HepG2 (cell line): ENCODE results near the gene CXCL8. TPM values are rescaled to one million over a fixed set of nuclear protein-coding genes. Genes with fewer than 3 reads are reported as not detected.

Source experiments
- ATAC-seq: fragments of 200-7000 bp; cut with Tn5 transposase; 3 replicates; pipeline ENCODE4 v1.9.1; 2020; ENCODE audit warnings: mild to moderate bottlenecking, moderate library complexity
- BruUV-seq: library from RNA; stranded (reverse); fragments of 400-500 nt; replicated peaks from 2 replicates; lab custom pipeline; 2021; lab: Mats Ljungman, UMichigan
- CTCF ChIA-PET: fragments of 300-600 bp; formaldehyde crosslinking; extraction: SDS; loops from one replicate; lab custom pipeline; 2021; ENCODE audit warnings: low total read pairs, inconsistent platforms, low intra/inter-chr PET ratio; lab: Yijun Ruan, JAX
- POLR2A ChIA-PET: fragments of 350-600 bp; sonication (Branson Sonifier 250); formaldehyde crosslinking; loops from one replicate; lab custom pipeline; 2020; ENCODE audit warnings: antibody characterized with exemption, inconsistent platforms; lab: Yijun Ruan, JAX
- DNase-seq: peaks from one replicate; pipeline ENCODE4 v3.0.0-alpha.2; 2015; ENCODE audit warnings: low spot score
- FAIRE-seq: peaks from 3 replicates; lab custom pipeline; 2011; peaks lifted over from hg19 to GRCh38; lab: Jason Lieb, UNC
- H2AFZ ChIP-seq: one replicate; pipeline ENCODE4 v1.6.1; 2011; ENCODE audit warnings: low read length, inconsistent platforms
- H3K27ac ChIP-seq: fragments of 300-600 bp; 3 replicates; pipeline ENCODE4 v1.8.0; 2011; ENCODE audit warnings: mixed run types, mild to moderate bottlenecking, mixed read lengths, low read length, inconsistent platforms; ENCODE audit not compliant: insufficient read depth; ENCODE audit errors: extremely low read length
- H3K27me3 ChIP-seq, 2 experiments: fragments of 200-600 bp in 1 of 2; 2 replicates in 1 of 2; 3 replicates in 1 of 2; pipeline versions ENCODE4 v1.6.0 to v1.8.0; 2011; ENCODE audit warnings: low read length in 2 of 2, mild to moderate bottlenecking in 2 of 2, moderate library complexity in 2 of 2, inconsistent platforms in 1 of 2; ENCODE audit not compliant: insufficient read depth in 2 of 2, control insufficient read depth in 1 of 2
- H3K36me3 ChIP-seq, 2 experiments: fragments of 200-600 bp in 1 of 2; replicated peaks in 1 of 2; 2 replicates in 1 of 2; 3 replicates in 1 of 2; pipeline versions ENCODE4 v1.5.1 to v1.8.0; 2011; ENCODE audit warnings: low read length in 2 of 2, inconsistent platforms in 1 of 2; ENCODE audit not compliant: insufficient read depth in 2 of 2, control insufficient read depth in 1 of 2
- H3K4me1 ChIP-seq: 2 replicates; pipeline ENCODE4 v1.5.1; 2012; ENCODE audit warnings: low read length, inconsistent platforms; ENCODE audit not compliant: insufficient read depth
- H3K4me2 ChIP-seq: 2 replicates; pipeline ENCODE4 v1.6.0; 2011; ENCODE audit warnings: low read depth, low read length, inconsistent platforms
- H3K4me3 ChIP-seq, 3 experiments: fragments of 200-600 bp in 1 of 3; sonication (generic), shearing (Covaris generic) in 1 of 3; replicated peaks in 1 of 3; 2 replicates each; pipeline ENCODE4 v1.5.1; 2011 to 2016; ENCODE audit warnings: low read length in 3 of 3, inconsistent platforms in 2 of 3, low read depth in 2 of 3, mild to moderate bottlenecking in 2 of 3, control low read depth in 1 of 3, mixed read lengths in 1 of 3; ENCODE audit not compliant: insufficient read depth in 1 of 3
- H3K79me2 ChIP-seq: one replicate; pipeline ENCODE4 v1.6.1; 2011; ENCODE audit warnings: low read length, inconsistent platforms; ENCODE audit not compliant: insufficient read depth
- H3K9ac ChIP-seq: 2 replicates; pipeline ENCODE4 v1.6.0; 2011; ENCODE audit warnings: mild to moderate bottlenecking, low read depth, low read length, inconsistent platforms; ENCODE audit not compliant: insufficient read depth
- H3K9me3 ChIP-seq: 2 replicates; pipeline ENCODE4 v1.5.1; 2012; ENCODE audit warnings: mild to moderate bottlenecking, low read length
- H4K20me1 ChIP-seq: 2 replicates; pipeline ENCODE4 v1.6.0; 2011; ENCODE audit warnings: inconsistent platforms, mild to moderate bottlenecking, low read length, moderate library complexity; ENCODE audit not compliant: insufficient read depth
- ARNT ChIP-seq: fragments of 450-650 bp; IDR thresholded peaks from 2 replicates; pipeline ENCODE4 v1.6.1; 2017
- JARID2 ChIP-seq: sonication (generic); formaldehyde crosslinking; IDR thresholded peaks from 2 replicates; pipeline ENCODE4 v1.8.1; 2023; ENCODE audit warnings: missing genetic modification reagents, inconsistent platforms; ENCODE audit not compliant: insufficient replicate concordance
- NR3C1 ChIP-seq: sonication (generic); formaldehyde crosslinking; IDR thresholded peaks from 2 replicates; pipeline ENCODE4 v1.4.0; 2020; ENCODE audit warnings: missing genetic modification reagents
- RFXANK ChIP-seq: IDR thresholded peaks from 2 replicates; pipeline ENCODE4 v1.6.1; 2016
- RXRA ChIP-seq: sonication (generic); formaldehyde crosslinking; IDR thresholded peaks from 2 replicates; pipeline ENCODE4 v1.5.1; 2020; ENCODE audit warnings: missing genetic modification reagents
- SUZ12 ChIP-seq: fragments of 150-350 bp; IDR thresholded peaks from 2 replicates; pipeline ENCODE4 v1.6.1; 2014; ENCODE audit warnings: low read depth, low read length
- TCF12 ChIP-seq, 2 experiments: fragments of 450-650 bp in 1 of 2; sonication (generic) in 1 of 2; formaldehyde crosslinking in 1 of 2; IDR thresholded peaks; 2 replicates each; pipeline versions ENCODE4 v1.6.1 to v1.8.0; 2017 to 2022; ENCODE audit warnings: antibody characterized with exemption in 1 of 2, mild to moderate bottlenecking in 1 of 2, missing genetic modification reagents in 1 of 2, moderate library complexity in 1 of 2
- ZFP37 ChIP-seq: sonication (generic); formaldehyde crosslinking; IDR thresholded peaks from 2 replicates; pipeline ENCODE4 v1.4.0; 2020; ENCODE audit warnings: missing genetic modification reagents, borderline replicate concordance
- ZNF280B ChIP-seq: sonication (generic); formaldehyde crosslinking; IDR thresholded peaks from 2 replicates; pipeline ENCODE4 v1.5.0; 2020; ENCODE audit warnings: missing genetic modification reagents, mild to moderate bottlenecking, borderline replicate concordance
- ZNF317 ChIP-seq: sonication (generic); formaldehyde crosslinking; IDR thresholded peaks from 2 replicates; pipeline ENCODE4 v1.5.0; 2020; ENCODE audit warnings: mild to moderate bottlenecking, missing genetic modification reagents
- ZNF550 ChIP-seq: sonication (generic); formaldehyde crosslinking; IDR thresholded peaks from 2 replicates; pipeline ENCODE4 v1.4.0; 2020; ENCODE audit warnings: mild to moderate bottlenecking, missing genetic modification reagents, borderline replicate concordance
- ZNF569 ChIP-seq: sonication (generic); formaldehyde crosslinking; IDR thresholded peaks from 2 replicates; pipeline ENCODE4 v1.5.0; 2020; ENCODE audit warnings: mild to moderate bottlenecking, missing genetic modification reagents, moderate library complexity, borderline replicate concordance
- ZNF879 ChIP-seq: sonication (generic); formaldehyde crosslinking; IDR thresholded peaks from 2 replicates; pipeline ENCODE4 v1.8.1; 2023; ENCODE audit warnings: missing genetic modification reagents
- ZNF883 ChIP-seq: sonication (generic); formaldehyde crosslinking; IDR thresholded peaks from 2 replicates; pipeline ENCODE4 v1.5.1; 2020; ENCODE audit warnings: mild to moderate bottlenecking, missing genetic modification reagents; ENCODE audit errors: not compliant biosample characterization
- ZNF891 ChIP-seq: sonication (generic); formaldehyde crosslinking; IDR thresholded peaks from 2 replicates; pipeline ENCODE4 v1.5.0; 2020; ENCODE audit warnings: mild to moderate bottlenecking, missing genetic modification reagents
- WGBS: methylation state at CpG from one replicate; pipeline ENCODE4 v1.1.6; 2017; ENCODE audit warnings: low lambda C conversion rate; 5-methylcytosine and 5-hydroxymethylcytosine counted together
- in situ Hi-C: cut with HindIII; loops from 2 replicates; pipeline ENCODE4 v1.10.0; 2017; ENCODE audit warnings: low pct_unique_long_range_greater_than_20kb; ENCODE audit not compliant: extremely low pct_ligation_motif_present
- intact Hi-C: fragments of 100-400 bp; cut with micrococcal nuclease; formaldehyde crosslinking; loops from one replicate; pipeline ENCODE4 v1.10.0; 2022; ENCODE audit not compliant: unreplicated experiment
- polyA plus RNA-seq, 8 experiments: library from polyadenylated mRNA; depleted of rRNA in 3 of 8; stranded (reverse) in 7 of 8; unstranded in 1 of 8; fragments of >200 nt; fragmentation: Illumina TruSeq in 4 of 8; extraction: Trizol in 4 of 8; gene quantifications; 2 replicates each; pipeline versions ENCODE4 v1.2.1 to v1.2.3, GENCODE V29; 2011 to 2016; ENCODE audit warnings: low read depth in 4 of 8, missing spikeins in 1 of 8, mixed read lengths in 1 of 8; ENCODE audit not compliant: insufficient read depth in 1 of 8
- total RNA-seq, 5 experiments: library from RNA; depleted of rRNA; stranded (reverse); fragments of >200 nt; fragmentation: Illumina TruSeq; extraction: Trizol; gene quantifications; 2 replicates each; pipeline ENCODE4 v1.2.3, GENCODE V29; 2016; ENCODE audit warnings: low read depth in 1 of 5
- TF ChIP-seq, protein P1 (sequence below): sonication (generic); formaldehyde crosslinking; IDR thresholded peaks from 2 replicates; pipeline ENCODE4 v1.4.0; 2020; ENCODE audit warnings: missing genetic modification reagents; ENCODE audit errors: not compliant biosample characterization
- TF ChIP-seq, protein P2 (sequence below): sonication (generic); formaldehyde crosslinking; IDR thresholded peaks from 2 replicates; pipeline ENCODE4 v1.4.0; 2020; ENCODE audit warnings: missing genetic modification reagents, borderline replicate concordance

CXCL8 gene
- total and polyA plus RNA-seq, 2 of the 13 experiments (the other 11 are each of a cell fraction or from before 2014, with no cell fraction given): 1.8 to 7.8 TPM

DNA sequence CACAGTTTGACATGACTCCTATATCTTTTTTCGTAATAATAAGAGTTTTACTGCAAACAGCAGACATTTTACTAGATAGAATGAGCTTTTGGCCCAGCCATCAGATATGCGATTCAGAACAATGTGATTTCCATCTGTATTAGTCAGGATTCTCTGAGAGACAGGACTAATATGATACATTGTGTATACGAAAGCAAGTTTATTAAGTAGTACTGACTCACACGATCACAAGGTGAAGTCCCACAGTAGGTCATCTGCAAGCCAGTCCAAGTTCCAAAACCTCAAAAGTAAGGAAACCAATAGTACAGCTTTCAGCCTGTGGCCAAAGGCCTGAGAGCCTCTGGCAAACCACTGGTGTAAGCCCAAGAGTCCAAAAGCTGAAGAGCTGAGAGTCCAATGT is 24.1 kb downstream of the CXCL8 start:
- Histone ChIP-seq H3K9me3 (no peaks in the 10 kb centered on the region), H2AFZ (no peak overlapping the region), H3K27me3 (no peaks in the 10 kb centered on the region), H3K79me2 (no peaks in the 10 kb centered on the region), H3K36me3 (no peaks in the 10 kb centered on the region), H3K4me1 (no peaks in the 10 kb centered on the region), H3K9ac (no peak overlapping the region), H3K4me2 (no peak overlapping the region), H4K20me1 (no peaks in the 10 kb centered on the region), H3K4me3 (no peak overlapping the region), H3K27ac (no peak overlapping the region)
- 22% methylated on average over 4 of the region's 4 CpGs for WGBS
- ChIA-PET POLR2A (no interaction called here), CTCF (no interaction called here)
- no TSS peak for BruUV-seq
- ATAC-seq (no peak), DNase-seq (no peak), FAIRE-seq (no peak)
- in situ Hi-C loops (no loop called here), intact Hi-C loops (no loop called here)
- TF ChIP-seq ZNF317 (CRISPR knock-in tag) (no peak), ZNF879 (no peak), JARID2 (CRISPR knock-in tag) (no peak), RFXANK (CRISPR knock-in tag) (no peak), ZNF891 (CRISPR knock-in tag) (no peak), SUZ12 (no peak), TCF12 (IDR thresholded peaks at IDR 0.05) (no peak), TCF12 (CRISPR knock-in tag; IDR thresholded peaks at IDR 0.05) (no peak), NR3C1 (CRISPR knock-in tag) (no peak), ZFP37 (CRISPR knock-in tag) (no peak), ZNF550 (no peak), ZNF569 (CRISPR knock-in tag) (no peak), ARNT (no peak), ZNF280B (no peak), ZNF883 (CRISPR knock-in tag) (no peak), RXRA (no peak)
- TF ChIP-seq, protein P1, sequence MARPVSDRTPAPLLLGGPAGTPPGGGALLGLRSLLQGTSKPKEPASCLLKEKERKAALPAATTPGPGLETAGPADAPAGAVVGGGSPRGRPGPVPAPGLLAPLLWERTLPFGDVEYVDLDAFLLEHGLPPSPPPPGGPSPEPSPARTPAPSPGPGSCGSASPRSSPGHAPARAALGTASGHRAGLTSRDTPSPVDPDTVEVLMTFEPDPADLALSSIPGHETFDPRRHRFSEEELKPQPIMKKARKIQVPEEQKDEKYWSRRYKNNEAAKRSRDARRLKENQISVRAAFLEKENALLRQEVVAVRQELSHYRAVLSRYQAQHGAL (CRISPR knock-in tag): no peak
- TF ChIP-seq, protein P2, sequence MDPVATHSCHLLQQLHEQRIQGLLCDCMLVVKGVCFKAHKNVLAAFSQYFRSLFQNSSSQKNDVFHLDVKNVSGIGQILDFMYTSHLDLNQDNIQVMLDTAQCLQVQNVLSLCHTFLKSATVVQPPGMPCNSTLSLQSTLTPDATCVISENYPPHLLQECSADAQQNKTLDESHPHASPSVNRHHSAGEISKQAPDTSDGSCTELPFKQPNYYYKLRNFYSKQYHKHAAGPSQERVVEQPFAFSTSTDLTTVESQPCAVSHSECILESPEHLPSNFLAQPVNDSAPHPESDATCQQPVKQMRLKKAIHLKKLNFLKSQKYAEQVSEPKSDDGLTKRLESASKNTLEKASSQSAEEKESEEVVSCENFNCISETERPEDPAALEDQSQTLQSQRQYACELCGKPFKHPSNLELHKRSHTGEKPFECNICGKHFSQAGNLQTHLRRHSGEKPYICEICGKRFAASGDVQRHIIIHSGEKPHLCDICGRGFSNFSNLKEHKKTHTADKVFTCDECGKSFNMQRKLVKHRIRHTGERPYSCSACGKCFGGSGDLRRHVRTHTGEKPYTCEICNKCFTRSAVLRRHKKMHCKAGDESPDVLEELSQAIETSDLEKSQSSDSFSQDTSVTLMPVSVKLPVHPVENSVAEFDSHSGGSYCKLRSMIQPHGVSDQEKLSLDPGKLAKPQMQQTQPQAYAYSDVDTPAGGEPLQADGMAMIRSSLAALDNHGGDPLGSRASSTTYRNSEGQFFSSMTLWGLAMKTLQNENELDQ (CRISPR knock-in tag): no peak
